Measurements from ENCODE around the gene PRKD1.

GRCh38 chr14:29757711-29758233 is 169.9 kb downstream of the PRKD1 start:
- TF ChIP-seq EP300 (IDR thresholded peaks at IDR 0.05; ENCODE audit: low read depth) (no peak), POLR2A (IDR thresholded peaks at IDR 0.05) (no peak), CTCF (IDR thresholded peaks at IDR 0.05) (no peak), POLR2AphosphoS5 (IDR thresholded peaks at IDR 0.05) (no peak)
